Neuronal stem cell (in vitro differentiated cells): ENCODE results near the gene OPN1MW.
"Not testable (repeated sequence)": the region's sequence is repeated elsewhere in the genome, so short reads cannot be mapped to it uniquely, and the experiment has no call there.

Experiments used
- DNase-seq: peaks from one replicate; pipeline ENCODE4 v3.0.0-alpha.2; 2013; ENCODE audit warnings: low spot score
- H2AFZ ChIP-seq: one replicate; pipeline ENCODE4 v1.6.1; 2013; ENCODE audit warnings: mild to moderate bottlenecking, low read length, inconsistent platforms
- H2AK5ac ChIP-seq: 2 replicates; pipeline ENCODE4 v1.6.1; 2013; ENCODE audit warnings: low read depth, mild to moderate bottlenecking, inconsistent platforms, low read length, moderate library complexity, mixed read lengths
- H2BK120ac ChIP-seq: 2 replicates; pipeline ENCODE4 v1.6.1; 2013; ENCODE audit warnings: low read depth, mild to moderate bottlenecking, inconsistent platforms, low read length, moderate library complexity, mixed read lengths
- H2BK12ac ChIP-seq: one replicate; pipeline ENCODE4 v1.6.1; 2013; ENCODE audit warnings: low read length, inconsistent platforms
- H2BK15ac ChIP-seq: 2 replicates; pipeline ENCODE4 v1.6.1; 2013; ENCODE audit warnings: mild to moderate bottlenecking, low read length, inconsistent platforms, mixed read lengths
- H2BK5ac ChIP-seq: one replicate; pipeline ENCODE4 v1.6.1; 2013; ENCODE audit warnings: inconsistent platforms, mild to moderate bottlenecking, low read length, moderate library complexity
- H3K14ac ChIP-seq: one replicate; pipeline ENCODE4 v1.6.1; 2013; ENCODE audit warnings: low read length, inconsistent platforms
- H3K18ac ChIP-seq: 2 replicates; pipeline ENCODE4 v1.6.1; 2013; ENCODE audit warnings: low read length, inconsistent platforms
- H3K23ac ChIP-seq: 2 replicates; pipeline ENCODE4 v1.6.1; 2013; ENCODE audit warnings: low read depth, mild to moderate bottlenecking, mixed read lengths, low read length, inconsistent platforms; ENCODE audit not compliant: poor library complexity
- H3K27ac ChIP-seq: replicated peaks from 3 replicates; pipeline ENCODE4 v1.5.1; 2013; ENCODE audit warnings: low read length, inconsistent platforms
- H3K27me3 ChIP-seq, 3 experiments: 2 replicates each; pipeline ENCODE4 v1.6.1; 2013; ENCODE audit warnings: low read length in 3 of 3, mild to moderate bottlenecking in 2 of 3, inconsistent platforms in 1 of 3, low read depth in 1 of 3, mixed read lengths in 1 of 3, moderate library complexity in 1 of 3; ENCODE audit not compliant: control insufficient read depth in 3 of 3, insufficient read depth in 3 of 3
- H3K36me3 ChIP-seq, 2 donors: replicated peaks in 1 of 2; 2 replicates each; pipeline ENCODE4 v1.6.1; 2013; ENCODE audit warnings: low read length in 2 of 2; ENCODE audit not compliant: control insufficient read depth in 2 of 2, insufficient read depth in 2 of 2
- H3K4ac ChIP-seq: 2 replicates; pipeline ENCODE4 v1.6.1; 2013; ENCODE audit warnings: inconsistent platforms, mild to moderate bottlenecking, low read length, moderate library complexity
- H3K4me1 ChIP-seq, 2 donors: 1 replicate in 1 of 2; 2 replicates in 1 of 2; pipeline ENCODE4 v1.6.1; 2013; ENCODE audit warnings: low read length in 2 of 2, low read depth in 1 of 2; ENCODE audit not compliant: control insufficient read depth in 2 of 2, insufficient read depth in 1 of 2
- H3K4me2 ChIP-seq: one replicate; pipeline ENCODE4 v1.6.1; 2013; ENCODE audit warnings: mild to moderate bottlenecking, low read length, inconsistent platforms; ENCODE audit not compliant: insufficient read depth, poor library complexity, severe bottlenecking
- H3K4me3 ChIP-seq, 2 donors: 2 replicates each; pipeline ENCODE4 v1.5.1; 2013; ENCODE audit warnings: low read length in 2 of 2, mild to moderate bottlenecking in 2 of 2, inconsistent platforms in 1 of 2, moderate library complexity in 1 of 2
- H3K79me1 ChIP-seq: one replicate; pipeline ENCODE4 v1.6.1; 2013; ENCODE audit warnings: low read depth, mild to moderate bottlenecking, inconsistent platforms, low read length, moderate library complexity
- H3K9ac ChIP-seq: one replicate; pipeline ENCODE4 v1.6.1; 2013; ENCODE audit warnings: mild to moderate bottlenecking, low read depth, low read length, inconsistent platforms; ENCODE audit not compliant: poor library complexity
- H3K9me3 ChIP-seq, 2 donors: replicated peaks in 1 of 2; 2 replicates each; pipeline versions ENCODE3 to v1.6.1; 2013; ENCODE audit warnings: low read length in 2 of 2, mild to moderate bottlenecking in 2 of 2, inconsistent platforms in 1 of 2, low read depth in 1 of 2, mixed read lengths in 1 of 2, moderate library complexity in 1 of 2; ENCODE audit not compliant: control insufficient read depth in 2 of 2, insufficient read depth in 1 of 2
- H4K8ac ChIP-seq: one replicate; pipeline ENCODE4 v1.6.1; 2013; ENCODE audit warnings: low read depth, mild to moderate bottlenecking, inconsistent platforms, low read length, moderate library complexity
- H4K91ac ChIP-seq: one replicate; pipeline ENCODE4 v1.6.1; 2013; ENCODE audit warnings: low read length, low read depth, mild to moderate bottlenecking, inconsistent platforms; ENCODE audit not compliant: poor library complexity
- WGBS, 2 donors: extraction: QIAGEN DNeasy Blood & Tissue Kit; methylation state at CpG; one replicate each; pipeline ENCODE4 v1.1.7; 2013; ENCODE audit warnings: missing lambda C conversion rate in 2 of 2, mixed read lengths in 1 of 2; ENCODE audit not compliant: insufficient read length in 2 of 2, insufficient replicate concordance in 1 of 2; ENCODE audit errors: extremely low coverage in 2 of 2; 5-methylcytosine and 5-hydroxymethylcytosine counted together

The OPN1MW gene

GRCh38 chrX:154219456-154219855, 37.1 kb downstream of the OPN1MW start, which contains the start of gene OPN1MW2:
Gene OPN1MW2 (plus strand): TSS chrX:154219756. CDS start chrX:154219816, 60 bp downstream.
- DNase-seq, H3K14ac ChIP-seq, H3K18ac ChIP-seq, H3K9me3 ChIP-seq, H3K36me3 ChIP-seq, H3K79me1 ChIP-seq, H2BK120ac ChIP-seq, H4K91ac ChIP-seq, H3K9ac ChIP-seq, H3K23ac ChIP-seq, H2BK12ac ChIP-seq, H4K8ac ChIP-seq, H3K4me2 ChIP-seq, H3K27me3 ChIP-seq, H3K4me1 ChIP-seq, H3K4ac ChIP-seq, H2BK5ac ChIP-seq, H2BK15ac ChIP-seq, H3K27ac ChIP-seq, H3K4me3 ChIP-seq, H2AK5ac ChIP-seq, H2AFZ ChIP-seq: not testable (repeated sequence)
- WGBS, 2 donors = no CpG with 5 or more reads among the region's 16 CpGs

- not testable (repeated sequence) for H3K27ac ChIP-seq, H2BK15ac ChIP-seq, DNase-seq, H2BK120ac ChIP-seq, H3K18ac ChIP-seq, H3K36me3 ChIP-seq, H3K4ac ChIP-seq, H2AK5ac ChIP-seq, H4K8ac ChIP-seq, H3K4me3 ChIP-seq, H3K27me3 ChIP-seq, H3K14ac ChIP-seq, H3K9ac ChIP-seq, H2BK5ac ChIP-seq, H3K9me3 ChIP-seq, H3K4me1 ChIP-seq, H2BK12ac ChIP-seq, H2AFZ ChIP-seq, H3K79me1 ChIP-seq, H3K23ac ChIP-seq, H3K4me2 ChIP-seq, H4K91ac ChIP-seq
- WGBS, 2 donors = no CpG with 5 or more reads among the region's 6 CpGs
Measured at GRCh38 chrX:154225292-154225691, 42.9 kb downstream of the OPN1MW start.

- not testable (repeated sequence) for H3K14ac ChIP-seq, H3K4ac ChIP-seq, H3K18ac ChIP-seq, DNase-seq, H3K4me2 ChIP-seq, H4K91ac ChIP-seq, H4K8ac ChIP-seq, H3K27ac ChIP-seq, H3K79me1 ChIP-seq, H2AK5ac ChIP-seq, H2BK5ac ChIP-seq, H3K9ac ChIP-seq, H3K23ac ChIP-seq, H2AFZ ChIP-seq, H3K36me3 ChIP-seq, H2BK12ac ChIP-seq, H3K4me1 ChIP-seq, H2BK120ac ChIP-seq, H3K4me3 ChIP-seq, H2BK15ac ChIP-seq, H3K9me3 ChIP-seq, H3K27me3 ChIP-seq
- WGBS, 2 donors = no CpG with 5 or more reads among the region's 9 CpGs
Measured at GRCh38 chrX:154226706-154227105, 44.3 kb downstream of the OPN1MW start.

GRCh38 chrX:154231443-154231842, 49.0 kb downstream of the OPN1MW start:
- not testable (repeated sequence) for H4K8ac ChIP-seq, H3K27ac ChIP-seq, H2BK12ac ChIP-seq, H3K9me3 ChIP-seq, H3K4ac ChIP-seq, H3K4me1 ChIP-seq, H3K27me3 ChIP-seq, H3K36me3 ChIP-seq, H3K4me2 ChIP-seq, H2AFZ ChIP-seq, H3K14ac ChIP-seq, DNase-seq, H3K79me1 ChIP-seq, H3K23ac ChIP-seq, H3K18ac ChIP-seq, H3K9ac ChIP-seq, H2BK5ac ChIP-seq, H2BK15ac ChIP-seq, H4K91ac ChIP-seq, H2AK5ac ChIP-seq, H2BK120ac ChIP-seq, H3K4me3 ChIP-seq
- WGBS, 2 donors = no CpG with 5 or more reads among the region's 3 CpGs
